ENCODE measurements around the gene CDK14. TPM values are rescaled to one million over a fixed set of nuclear protein-coding genes. Genes with fewer than 3 reads are reported as not detected.

CDK14 gene
- total and polyA plus RNA-seq, 4 donors, result 4.2 to 12.4 (median 7.4) TPM

- Histone ChIP-seq H3K4me3 (ENCODE audit: low read depth in 1 of 3, low read length in 3 of 3) (no peak overlapping the region), H3K27me3 (ENCODE audit: control insufficient read depth in 4 of 4, insufficient read depth in 4 of 4, low read length in 3 of 4) (no peaks in the 10 kb centered on the region), H3K27ac (ENCODE audit: low read depth in 1 of 2, low read length in 2 of 2) (no peak overlapping the region), H3K4me1 (ENCODE audit: control insufficient read depth in 4 of 4, insufficient read depth in 4 of 4, low read length in 3 of 4) (no peaks in the 10 kb centered on the region), H3K9ac (ENCODE audit: low read depth in 1 of 2, low read length in 2 of 2) (no peak overlapping the region), H3K36me3 (ENCODE audit: control insufficient read depth in 4 of 4, insufficient read depth in 3 of 4, low read depth in 1 of 4, low read length in 3 of 4) (no peaks in the 10 kb centered on the region), H3K9me3 (ENCODE audit: control insufficient read depth in 4 of 4, low read length in 3 of 4) (no peaks in the 10 kb centered on the region)
- TF ChIP-seq FOXA2 (IDR thresholded peaks at IDR 0.05) (no peak), REST (IDR thresholded peaks at IDR 0.05) (no peak), HNF4G (IDR thresholded peaks at IDR 0.05) (no peak), EGR1 (IDR thresholded peaks at IDR 0.05; ENCODE audit: low read depth in 2 of 2) (no peak), JUND (IDR thresholded peaks at IDR 0.05) (no peak), GABPA (IDR thresholded peaks at IDR 0.05 in 1 of 2, conservative IDR thresholded peaks at IDR 0.05 in 1 of 2) (no peak), ATF3 (IDR thresholded peaks at IDR 0.05) (no peak), FOXA1 (IDR thresholded peaks at IDR 0.05) (no peak), HNF4A (conservative IDR thresholded peaks at IDR 0.05) (no peak), YY1 (IDR thresholded peaks at IDR 0.05) (no peak), SP1 (IDR thresholded peaks at IDR 0.05) (no peak)
- TF ChIP-seq, protein P1, sequence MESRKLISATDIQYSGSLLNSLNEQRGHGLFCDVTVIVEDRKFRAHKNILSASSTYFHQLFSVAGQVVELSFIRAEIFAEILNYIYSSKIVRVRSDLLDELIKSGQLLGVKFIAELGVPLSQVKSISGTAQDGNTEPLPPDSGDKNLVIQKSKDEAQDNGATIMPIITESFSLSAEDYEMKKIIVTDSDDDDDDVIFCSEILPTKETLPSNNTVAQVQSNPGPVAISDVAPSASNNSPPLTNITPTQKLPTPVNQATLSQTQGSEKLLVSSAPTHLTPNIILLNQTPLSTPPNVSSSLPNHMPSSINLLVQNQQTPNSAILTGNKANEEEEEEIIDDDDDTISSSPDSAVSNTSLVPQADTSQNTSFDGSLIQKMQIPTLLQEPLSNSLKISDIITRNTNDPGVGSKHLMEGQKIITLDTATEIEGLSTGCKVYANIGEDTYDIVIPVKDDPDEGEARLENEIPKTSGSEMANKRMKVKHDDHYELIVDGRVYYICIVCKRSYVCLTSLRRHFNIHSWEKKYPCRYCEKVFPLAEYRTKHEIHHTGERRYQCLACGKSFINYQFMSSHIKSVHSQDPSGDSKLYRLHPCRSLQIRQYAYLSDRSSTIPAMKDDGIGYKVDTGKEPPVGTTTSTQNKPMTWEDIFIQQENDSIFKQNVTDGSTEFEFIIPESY (IDR thresholded peaks at IDR 0.05), result no peak
- TF ChIP-seq, protein P2, sequence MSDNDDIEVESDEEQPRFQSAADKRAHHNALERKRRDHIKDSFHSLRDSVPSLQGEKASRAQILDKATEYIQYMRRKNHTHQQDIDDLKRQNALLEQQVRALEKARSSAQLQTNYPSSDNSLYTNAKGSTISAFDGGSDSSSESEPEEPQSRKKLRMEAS (IDR thresholded peaks at IDR 0.05), result no peak
- TF ChIP-seq, protein P3, sequence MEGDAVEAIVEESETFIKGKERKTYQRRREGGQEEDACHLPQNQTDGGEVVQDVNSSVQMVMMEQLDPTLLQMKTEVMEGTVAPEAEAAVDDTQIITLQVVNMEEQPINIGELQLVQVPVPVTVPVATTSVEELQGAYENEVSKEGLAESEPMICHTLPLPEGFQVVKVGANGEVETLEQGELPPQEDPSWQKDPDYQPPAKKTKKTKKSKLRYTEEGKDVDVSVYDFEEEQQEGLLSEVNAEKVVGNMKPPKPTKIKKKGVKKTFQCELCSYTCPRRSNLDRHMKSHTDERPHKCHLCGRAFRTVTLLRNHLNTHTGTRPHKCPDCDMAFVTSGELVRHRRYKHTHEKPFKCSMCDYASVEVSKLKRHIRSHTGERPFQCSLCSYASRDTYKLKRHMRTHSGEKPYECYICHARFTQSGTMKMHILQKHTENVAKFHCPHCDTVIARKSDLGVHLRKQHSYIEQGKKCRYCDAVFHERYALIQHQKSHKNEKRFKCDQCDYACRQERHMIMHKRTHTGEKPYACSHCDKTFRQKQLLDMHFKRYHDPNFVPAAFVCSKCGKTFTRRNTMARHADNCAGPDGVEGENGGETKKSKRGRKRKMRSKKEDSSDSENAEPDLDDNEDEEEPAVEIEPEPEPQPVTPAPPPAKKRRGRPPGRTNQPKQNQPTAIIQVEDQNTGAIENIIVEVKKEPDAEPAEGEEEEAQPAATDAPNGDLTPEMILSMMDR (IDR thresholded peaks at IDR 0.05; ENCODE audit: low read depth, low read length, missing input control), result no peak
- no peak for DNase-seq (ENCODE audit: low spot score)
- 94% methylated on average over 4 of the region's 4 CpGs for WGBS
Measured at GRCh38 chr7:91091631-91092030, 495.5 kb downstream of the CDK14 start.

GRCh38 chr7:91093181-91093580 lies 497.1 kb downstream of the CDK14 start:
- Histone ChIP-seq H3K4me1 (ENCODE audit: control insufficient read depth in 4 of 4, insufficient read depth in 4 of 4, low read length in 3 of 4) (no peaks in the 10 kb centered on the region), H3K36me3 (ENCODE audit: control insufficient read depth in 4 of 4, insufficient read depth in 3 of 4, low read depth in 1 of 4, low read length in 3 of 4) (no peaks in the 10 kb centered on the region), H3K27me3 (ENCODE audit: control insufficient read depth in 4 of 4, insufficient read depth in 4 of 4, low read length in 3 of 4) (no peaks in the 10 kb centered on the region), H3K9ac (ENCODE audit: low read depth in 1 of 2, low read length in 2 of 2) (no peak overlapping the region), H3K27ac (ENCODE audit: low read depth in 1 of 2, low read length in 2 of 2) (no peak overlapping the region), H3K9me3 (ENCODE audit: control insufficient read depth in 4 of 4, low read length in 3 of 4) (no peaks in the 10 kb centered on the region), H3K4me3 (ENCODE audit: low read depth in 1 of 3, low read length in 3 of 3) (no peak overlapping the region)
- no peak for DNase-seq (ENCODE audit: low spot score)
- WGBS, result 97% methylated on average over 3 of the region's 3 CpGs
- TF ChIP-seq TAF1 (conservative IDR thresholded peaks at IDR 0.05) (no peak), FOXA2 (IDR thresholded peaks at IDR 0.05) (no peak), SP1 (IDR thresholded peaks at IDR 0.05) (no peak), RXRA (IDR thresholded peaks at IDR 0.05) (no peak), REST (IDR thresholded peaks at IDR 0.05) (no peak)
- TF ChIP-seq, protein P3 (IDR thresholded peaks at IDR 0.05; ENCODE audit: low read depth, low read length, missing input control), result no peak
- TF ChIP-seq, protein P2 (IDR thresholded peaks at IDR 0.05), result no peak
